Spinal cord (tissue), 10 donors: ENCODE measurements around the gene C11orf98. TPM values are rescaled to one million over a fixed set of nuclear protein-coding genes. Genes with fewer than 3 reads are reported as not detected.
"Not testable (repeated sequence)": the region's sequence is repeated elsewhere in the genome, so short reads cannot be mapped to it uniquely, and the experiment has no call there.

Experiments used
- DNase-seq, 6 donors: peaks; one replicate each; pipeline versions ENCODE4 v3.0.0 to v3.0.0-alpha.2; 2013 to 2015; ENCODE audit warnings: low spot score in 6 of 6, low read depth in 4 of 6
- H3K27ac ChIP-seq: one replicate; pipeline ENCODE4 v1.5.1; 2013; ENCODE audit warnings: low read depth, low read length, control low read depth
- H3K27me3 ChIP-seq: one replicate; pipeline ENCODE4 v1.6.1; 2013; ENCODE audit warnings: low read length; ENCODE audit not compliant: control insufficient read depth, insufficient read depth
- H3K36me3 ChIP-seq: one replicate; pipeline ENCODE4 v1.6.1; 2013; ENCODE audit warnings: low read length; ENCODE audit not compliant: control insufficient read depth, insufficient read depth
- H3K4me1 ChIP-seq: one replicate; pipeline ENCODE4 v1.6.1; 2013; ENCODE audit warnings: low read length; ENCODE audit not compliant: control insufficient read depth, insufficient read depth
- H3K4me3 ChIP-seq: one replicate; pipeline ENCODE4 v1.5.1; 2013; ENCODE audit warnings: low read depth, low read length, control low read depth
- H3K9me3 ChIP-seq: one replicate; pipeline ENCODE4 v1.6.1; 2013; ENCODE audit warnings: low read length; ENCODE audit not compliant: control insufficient read depth, insufficient read depth
- WGBS: methylation state at CpG from one replicate; pipeline ENCODE4 v1.1.5; 2013; ENCODE audit warnings: missing lambda C conversion rate; ENCODE audit not compliant: insufficient coverage; 5-methylcytosine and 5-hydroxymethylcytosine counted together
- polyA plus RNA-seq, 2 donors: library from polyadenylated mRNA; unstranded; fragments of 120-200 nt; gene quantifications; one replicate each; pipeline ENCODE4 v1.2.1, GENCODE V29; 2013; ENCODE audit not compliant: insufficient read length in 2 of 2
- total RNA-seq, 2 donors: library from RNA; depleted of rRNA in 1 of 2; stranded (reverse); fragments of 120-200 nt in 1 of 2; fragments of >200 nt in 1 of 2; gene quantifications; one replicate each; pipeline versions ENCODE4 v1.2.3 to v1.2.4, GENCODE V29; 2013 to 2014
- donor health status: healthy.

Gene C11orf98
- total and polyA plus RNA-seq, 4 donors: 21.4 to 66.0 (median 62.7) TPM

DNA sequence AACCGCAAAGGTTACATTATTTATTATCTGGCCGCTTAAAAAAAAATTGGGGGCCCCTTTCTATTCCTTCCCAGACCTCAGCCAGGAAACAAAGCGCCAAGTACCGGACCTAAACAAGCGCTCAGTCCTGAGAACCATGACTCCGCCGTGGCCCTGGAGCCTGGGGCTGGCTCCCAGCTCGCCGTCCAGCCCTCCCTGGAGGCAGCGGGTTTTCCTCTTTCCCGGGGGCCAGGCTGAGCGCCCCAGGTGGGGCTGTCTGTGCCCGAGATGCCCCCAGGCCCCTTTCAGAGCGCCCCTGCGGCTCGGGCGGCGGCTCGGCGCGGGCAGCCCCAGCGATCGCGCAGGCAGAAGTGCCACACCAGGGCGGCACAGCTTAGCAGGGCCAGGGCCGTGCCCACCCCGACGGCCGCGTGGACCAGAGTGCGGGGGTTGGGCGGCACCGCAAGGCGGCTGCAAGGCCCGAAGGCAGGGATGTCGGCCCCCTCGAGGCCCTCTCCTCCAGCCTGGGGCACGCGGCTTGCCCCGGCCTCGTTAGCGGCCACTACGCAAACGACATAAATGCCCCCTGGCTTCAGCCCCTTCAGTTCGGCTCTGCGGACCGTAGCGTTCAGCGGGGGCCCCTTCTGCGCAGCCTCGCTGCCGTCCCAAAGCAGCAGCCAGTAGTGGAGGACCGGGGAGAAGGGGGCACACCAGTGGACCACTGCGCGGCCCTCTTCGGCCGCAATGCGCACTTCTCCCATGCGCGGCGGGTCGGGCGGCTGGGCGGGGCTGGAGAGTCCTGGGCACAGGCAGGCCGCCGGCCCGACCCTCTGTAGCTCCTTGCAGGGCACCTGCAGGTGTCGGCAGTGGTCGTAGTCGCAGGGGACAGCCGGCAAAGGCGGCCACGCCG lies 22.7 kb upstream of the C11orf98 start:
- H3K36me3 ChIP-seq: peaks cover 42% of the 10 kb centered on the region
- H3K9me3 ChIP-seq: no peaks in the 10 kb centered on the region
- peaks cover 10% of the 10 kb centered on the region for H3K4me1 ChIP-seq
- H3K4me3 ChIP-seq: peak overlapping the region; percentile 12
- no peak for DNase-seq
- H3K27me3 ChIP-seq: peaks cover 11% of the 10 kb centered on the region
- WGBS: 18% methylated on average over 74 of the region's 74 CpGs
- no peak overlapping the region for H3K27ac ChIP-seq

DNA sequence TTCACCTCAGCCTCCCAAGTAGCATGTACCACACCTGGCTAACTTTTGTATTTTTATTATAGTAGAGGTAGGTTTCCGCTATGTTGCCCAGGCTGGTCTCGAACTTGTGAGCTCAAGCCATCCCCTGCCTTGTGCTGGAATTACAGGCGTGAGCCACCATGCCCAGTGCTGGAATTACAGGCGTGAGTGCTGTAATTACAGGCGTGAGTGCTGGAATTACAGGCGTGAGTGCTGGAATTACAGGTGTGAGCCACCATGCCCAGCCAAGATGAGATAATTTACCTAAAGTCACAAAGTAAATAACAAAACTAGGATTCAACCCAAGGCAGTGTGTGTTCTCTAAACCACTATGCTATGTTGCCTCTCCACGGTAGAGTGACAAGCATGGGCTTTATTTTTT lies 17.5 kb upstream of the C11orf98 start:
- Histone ChIP-seq H3K9me3 (no peaks in the 10 kb centered on the region), H3K27ac (no peak overlapping the region), H3K27me3 (peaks cover 2% of the 10 kb centered on the region), H3K4me3 (no peak overlapping the region), H3K36me3 (no peaks in the 10 kb centered on the region), H3K4me1 (peaks cover 18% of the 10 kb centered on the region)
- WGBS: 94% methylated on average over 4 of the region's 7 CpGs
- no peak for DNase-seq

DNA sequence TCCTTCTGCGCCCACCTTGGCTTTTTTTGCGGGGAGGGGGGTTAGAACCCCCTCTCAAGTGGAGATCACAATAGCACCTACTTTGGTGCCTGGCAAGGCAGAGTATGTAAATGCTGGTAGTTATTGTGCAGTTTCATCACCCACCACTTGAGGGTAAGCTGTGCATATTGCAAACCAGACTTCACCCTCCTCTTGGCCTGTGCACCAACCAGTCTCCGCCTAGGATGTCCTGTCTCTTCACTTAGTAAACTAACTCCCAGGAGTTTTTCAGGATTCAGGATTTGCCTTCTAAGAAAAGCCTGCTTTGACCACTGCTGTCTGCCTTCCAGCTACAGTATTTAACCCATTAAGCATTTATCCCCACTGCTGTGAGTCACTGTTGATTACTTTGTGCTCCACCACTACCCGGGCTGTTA lies 15.8 kb upstream of the C11orf98 start:
- H3K4me3 ChIP-seq: no peak overlapping the region
- 22% methylated on average over 1 of the region's 4 CpGs for WGBS
- H3K36me3 ChIP-seq: peaks cover 12% of the 10 kb centered on the region
- no peaks in the 10 kb centered on the region for H3K9me3 ChIP-seq
- H3K4me1 ChIP-seq: peaks cover 20% of the 10 kb centered on the region
- no peaks in the 10 kb centered on the region for H3K27me3 ChIP-seq
- DNase-seq: peak in 2 of 6 donors; percentile 19 to 49
- no peak overlapping the region for H3K27ac ChIP-seq

GRCh38 chr11:62678770-62679696 lies 14.0 kb upstream of the C11orf98 start, which contains the start of gene UBXN1:
TSS of gene UBXN1 (minus strand) at chr11:62679073. CDS start at chr11:62678923, 150 bp downstream.
- Histone ChIP-seq H3K27me3 (no peaks in the 10 kb centered on the region), H3K4me3 (peak within 1 kb of the TSS; percentile 99), H3K27ac (peak within 1 kb of the TSS; percentile 93), H3K4me1 (peaks cover 20% of the 10 kb centered on the region), H3K9me3 (no peaks in the 10 kb centered on the region), H3K36me3 (peaks cover 23% of the 10 kb centered on the region)
- DNase-seq: peak in 5 of 6 donors; percentile 73 to 97 (median 87)
- 2% methylated on average over 49 of the region's 55 CpGs for WGBS

DNA sequence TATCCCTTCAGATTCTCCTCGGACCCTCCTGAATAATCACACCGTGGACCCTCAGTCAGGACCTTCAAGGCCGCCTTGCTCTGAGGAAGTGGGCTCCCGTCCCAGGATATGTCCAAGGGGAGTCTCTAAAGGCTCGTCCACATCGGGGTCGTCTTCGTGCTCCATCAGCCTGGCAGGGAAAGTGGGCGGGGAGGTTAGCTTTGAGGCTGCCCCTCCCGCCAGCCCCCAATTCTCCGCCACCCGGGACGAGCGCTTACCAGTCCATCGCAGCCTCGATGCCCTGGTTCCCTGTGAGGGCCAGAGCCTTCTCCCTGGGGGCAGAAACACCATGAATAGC lies 13.4 kb upstream of the C11orf98 start:
- no peaks in the 10 kb centered on the region for H3K9me3 ChIP-seq
- peaks cover 27% of the 10 kb centered on the region for H3K36me3 ChIP-seq
- H3K27me3 ChIP-seq: no peaks in the 10 kb centered on the region
- H3K4me1 ChIP-seq: peaks cover 20% of the 10 kb centered on the region
- WGBS: 17% methylated on average over 3 of the region's 16 CpGs
- no peak for DNase-seq
- peak overlapping the region; percentile 93 for H3K27ac ChIP-seq
- peak overlapping the region; percentile 99 for H3K4me3 ChIP-seq

GRCh38 chr11:62677714-62678113 lies 12.7 kb upstream of the C11orf98 start:
- Histone ChIP-seq H3K4me1 (peaks cover 23% of the 10 kb centered on the region), H3K4me3 (no peak overlapping the region), H3K27me3 (no peaks in the 10 kb centered on the region), H3K9me3 (no peaks in the 10 kb centered on the region), H3K27ac (no peak overlapping the region), H3K36me3 (peaks cover 30% of the 10 kb centered on the region)
- no peak for DNase-seq
- 90% methylated on average over 9 of the region's 15 CpGs for WGBS

GRCh38 chr11:62677156-62677555 lies 12.1 kb upstream of the C11orf98 start:
- WGBS: 83% methylated on average over 2 of the region's 6 CpGs
- H3K36me3 ChIP-seq: peaks cover 35% of the 10 kb centered on the region

DNA sequence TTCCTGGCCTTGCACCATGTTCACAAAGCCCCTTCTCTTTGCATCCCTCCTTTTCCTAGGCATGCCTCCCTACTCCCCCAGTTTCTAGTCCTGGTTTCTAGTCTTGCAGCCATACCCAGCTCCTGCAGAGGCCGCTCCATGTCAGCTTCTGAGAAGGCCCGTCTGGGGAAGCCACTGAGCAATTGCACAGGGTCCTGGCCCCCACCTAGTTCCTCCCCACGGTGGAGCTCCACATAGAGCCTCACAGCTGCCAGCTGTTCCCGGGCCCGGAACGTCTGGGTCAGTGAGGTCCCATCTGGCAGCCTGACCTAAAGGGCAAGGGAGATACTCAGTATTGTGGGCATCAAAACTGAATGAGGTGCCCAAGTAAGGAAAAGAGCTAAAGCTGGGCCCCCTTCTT lies 11.7 kb upstream of the C11orf98 start:
- Histone ChIP-seq H3K27ac (no peak overlapping the region), H3K27me3 (no peaks in the 10 kb centered on the region), H3K4me1 (peaks cover 33% of the 10 kb centered on the region), H3K36me3 (peaks cover 38% of the 10 kb centered on the region), H3K9me3 (no peaks in the 10 kb centered on the region), H3K4me3 (no peak overlapping the region)
- no peak for DNase-seq
- 63% methylated on average over 6 of the region's 6 CpGs for WGBS

More at GRCh38 chr11:62677156-62677555, 12.1 kb upstream of the C11orf98 start:
- DNase-seq: no peak
- H3K4me1 ChIP-seq: peaks cover 29% of the 10 kb centered on the region
- no peaks in the 10 kb centered on the region for H3K9me3 ChIP-seq
- H3K27me3 ChIP-seq: no peaks in the 10 kb centered on the region
- H3K4me3 ChIP-seq: no peak overlapping the region
- no peak overlapping the region for H3K27ac ChIP-seq

GRCh38 chr11:62675415-62675814 lies 10.4 kb upstream of the C11orf98 start:
- H3K4me3 ChIP-seq, DNase-seq, H3K27me3 ChIP-seq, H3K27ac ChIP-seq, H3K9me3 ChIP-seq: not testable (repeated sequence)
- H3K4me1 ChIP-seq: peaks cover 43% of the 10 kb centered on the region
- peaks cover 39% of the 10 kb centered on the region for H3K36me3 ChIP-seq
- WGBS: 100% methylated on average over 3 of the region's 10 CpGs
